Posterior vena cava (tissue), 2 donors: Measurements from ENCODE around the gene ZNF134. TPM values are rescaled to one million over a fixed set of nuclear protein-coding genes. Genes with fewer than 3 reads are reported as not detected.
A peak's percentile ranks its signal among the peaks of the same experiment; 100 is the strongest.

Source experiments
- DNase-seq: peaks from one replicate; pipeline ENCODE4 v3.0.0-alpha.2; 2020; ENCODE audit warnings: low spot score
- intact Hi-C, 2 donors: fragments of 100-400 bp; cut with DNase I; formaldehyde crosslinking; loops; one replicate each; pipeline versions ENCODE4 v1.14.1 to v1.14.2; 2022 to 2023
- total RNA-seq, 2 donors: library from RNA; stranded (reverse); fragmentation: NEBNext Ultra II Directional; extraction: Animal tissue kit (Norgen Biotek cat#: 25700); gene quantifications; one replicate each; pipeline ENCODE4 v1.2.1, GENCODE V29; 2021
- donor health status: DM: yes; HTN: yes; CAD: no.
- donor health status: DM: yes; HTN: yes; CAD: no.

ZNF134 gene
- total RNA-seq, 2 donors from 2014 or later = 14.9 to 18.0 TPM

DNA sequence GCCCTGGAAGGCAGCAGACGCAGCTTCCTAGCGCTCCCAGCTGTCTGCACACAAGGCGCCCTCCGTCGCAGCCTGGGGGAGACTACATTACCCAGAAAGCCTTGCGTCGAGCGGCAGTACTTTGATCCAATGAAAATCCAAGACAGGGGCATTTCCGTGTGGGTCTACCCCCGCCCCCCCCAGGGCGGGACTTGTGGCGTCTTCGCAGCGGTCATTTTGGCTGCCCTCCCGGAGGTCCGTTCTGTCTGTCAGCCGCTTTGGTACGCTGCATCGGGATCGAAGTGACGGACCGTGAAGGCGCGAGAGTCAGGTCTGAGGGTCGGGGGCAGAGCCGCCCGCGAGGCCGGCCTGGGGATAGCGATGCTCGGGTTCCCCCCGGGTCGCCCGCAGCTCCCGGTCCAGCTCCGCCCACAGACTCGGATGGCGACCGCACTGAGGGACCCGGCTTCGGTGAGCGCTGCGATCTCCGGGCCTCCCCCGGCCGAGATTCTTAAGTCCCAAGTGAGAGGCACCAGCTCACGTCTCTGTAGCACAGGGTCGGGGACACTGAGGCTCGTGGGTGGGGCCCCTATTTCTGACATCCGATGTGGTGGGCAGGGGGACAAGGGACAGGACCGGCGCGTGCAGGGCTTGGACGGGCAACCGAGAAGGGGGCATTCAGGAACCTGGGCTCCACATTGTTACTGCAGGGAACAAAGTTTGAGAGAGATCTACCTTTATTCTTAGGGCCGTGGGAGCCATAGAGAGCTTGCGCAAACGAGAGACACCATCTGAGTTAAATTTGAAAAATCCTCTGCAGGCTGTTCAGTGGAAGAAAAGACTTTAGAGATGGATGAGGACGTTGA, 19.2 kb downstream of the ZNF134 start, which contains the start of gene ZNF211:
Gene ZNF211, plus strand, starts transcription at position 182 of the 845 bp plus-strand sequence. Its CDS starts 179 bp downstream, at position 361.
- intact Hi-C loops = no loop called here
- peak; percentile 96 for DNase-seq

DNA sequence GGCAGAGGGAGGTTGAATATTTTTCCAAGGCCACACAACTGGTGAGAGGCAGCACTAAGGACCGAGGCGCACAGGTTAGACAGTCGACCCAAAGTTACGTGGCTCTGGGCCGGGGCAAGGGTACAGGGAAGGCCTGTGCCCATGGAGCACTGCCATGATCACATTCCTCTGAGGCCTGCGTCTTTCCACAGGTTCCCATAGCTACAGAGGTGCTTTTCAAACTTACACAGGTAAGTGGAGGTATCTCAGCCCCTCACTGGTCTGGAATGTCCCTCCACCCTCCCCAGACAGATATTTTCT, 19.7 kb downstream of the ZNF134 start:
- intact Hi-C loops = no loop called here
- DNase-seq = no peak

DNA sequence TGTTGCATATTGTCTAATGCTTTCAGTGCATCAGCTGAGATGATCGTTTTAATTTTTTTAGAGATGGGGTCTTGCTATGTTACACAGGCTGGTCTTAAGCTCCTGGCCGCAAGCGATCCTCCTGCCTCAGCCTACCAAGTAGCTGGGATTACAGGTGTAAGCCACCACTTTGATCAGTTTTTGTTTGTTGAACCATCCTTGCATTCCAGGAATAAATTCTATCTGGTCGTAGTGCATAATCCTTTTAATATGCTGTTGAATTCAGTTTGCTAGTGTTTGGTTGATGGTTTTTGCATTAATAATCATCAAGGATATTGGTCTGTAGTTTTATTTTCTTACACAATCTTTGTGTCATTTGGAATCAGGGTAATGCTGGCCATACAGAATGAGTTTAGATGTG, 23.3 kb downstream of the ZNF134 start:
- no peak for DNase-seq

DNA sequence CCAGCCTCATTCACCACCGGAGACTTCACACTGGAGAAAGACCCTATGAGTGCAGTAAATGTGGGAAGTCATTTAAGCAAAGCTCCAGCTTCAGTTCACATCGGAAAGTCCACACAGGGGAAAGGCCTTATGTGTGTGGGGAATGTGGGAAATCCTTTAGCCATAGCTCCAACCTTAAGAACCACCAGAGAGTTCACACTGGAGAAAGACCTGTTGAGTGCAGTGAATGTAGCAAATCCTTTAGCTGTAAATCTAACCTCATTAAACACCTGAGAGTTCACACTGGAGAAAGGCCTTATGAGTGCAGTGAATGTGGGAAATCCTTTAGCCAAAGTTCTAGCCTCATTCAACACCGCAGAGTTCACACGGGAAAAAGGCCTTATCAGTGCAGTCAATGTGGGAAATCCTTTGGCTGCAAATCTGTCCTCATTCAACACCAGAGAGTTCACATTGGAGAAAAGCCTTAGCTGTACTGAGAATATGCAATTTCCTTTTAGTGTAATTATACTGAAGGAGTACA, 27.7 kb downstream of the ZNF134 start:
- no peak for DNase-seq
- intact Hi-C loops = no loop called here

More for the DNA sequence above, 23.3 kb downstream of the ZNF134 start:
- intact Hi-C loops = no loop called here

DNA sequence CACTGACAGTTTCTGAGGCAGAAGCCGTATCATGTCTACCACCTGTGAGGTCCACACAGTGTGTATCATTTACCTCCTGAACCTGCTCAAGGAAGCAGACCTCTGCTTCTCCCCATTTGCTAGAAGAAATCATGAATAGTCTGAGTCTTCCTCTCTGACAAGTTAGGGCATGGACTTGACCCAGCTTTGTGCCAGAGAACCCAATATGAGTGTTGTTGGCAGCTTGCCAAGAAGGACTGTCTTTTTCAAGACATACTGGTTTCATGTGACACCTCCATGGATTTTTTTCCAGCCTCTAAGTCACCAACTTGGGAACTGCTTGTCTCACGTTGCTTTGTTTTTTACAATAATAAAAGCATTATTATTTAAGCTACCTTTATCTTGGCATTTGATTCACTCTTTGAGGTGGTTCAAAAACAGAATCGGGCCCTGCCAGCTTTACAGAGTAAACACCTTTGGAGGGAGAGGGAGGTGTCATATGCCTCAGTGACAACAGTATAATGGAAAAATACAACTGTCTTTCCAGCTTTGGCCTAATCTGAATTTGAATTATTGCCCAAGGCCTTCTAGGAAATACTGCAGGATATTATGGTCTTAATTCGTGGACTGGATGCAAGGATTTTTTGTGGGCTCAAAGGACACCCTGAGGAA, 28.5 kb downstream of the ZNF134 start:
- intact Hi-C loops = no loop called here

DNA sequence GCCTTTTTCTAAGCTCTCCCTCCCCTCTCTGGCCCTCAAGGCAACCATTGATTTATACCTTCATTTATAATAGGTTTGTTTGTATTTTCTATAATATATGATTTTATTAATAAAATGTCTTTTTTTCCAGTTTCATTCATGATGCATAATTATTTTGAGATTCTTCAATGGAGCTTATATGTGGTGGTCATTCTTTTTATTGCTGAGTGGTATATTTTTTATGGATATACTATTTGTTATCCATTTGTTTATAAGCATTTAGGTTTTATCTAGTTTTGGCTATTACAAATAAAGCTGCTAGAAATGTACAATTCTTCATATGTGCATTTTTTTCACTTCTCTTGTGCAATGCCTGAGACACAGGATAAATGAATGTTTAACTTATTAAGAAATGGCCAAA, 29.7 kb downstream of the ZNF134 start:
- intact Hi-C loops = no loop called here
- no peak for DNase-seq

More for the DNA sequence above, 28.5 kb downstream of the ZNF134 start:
- DNase-seq = no peak

DNA sequence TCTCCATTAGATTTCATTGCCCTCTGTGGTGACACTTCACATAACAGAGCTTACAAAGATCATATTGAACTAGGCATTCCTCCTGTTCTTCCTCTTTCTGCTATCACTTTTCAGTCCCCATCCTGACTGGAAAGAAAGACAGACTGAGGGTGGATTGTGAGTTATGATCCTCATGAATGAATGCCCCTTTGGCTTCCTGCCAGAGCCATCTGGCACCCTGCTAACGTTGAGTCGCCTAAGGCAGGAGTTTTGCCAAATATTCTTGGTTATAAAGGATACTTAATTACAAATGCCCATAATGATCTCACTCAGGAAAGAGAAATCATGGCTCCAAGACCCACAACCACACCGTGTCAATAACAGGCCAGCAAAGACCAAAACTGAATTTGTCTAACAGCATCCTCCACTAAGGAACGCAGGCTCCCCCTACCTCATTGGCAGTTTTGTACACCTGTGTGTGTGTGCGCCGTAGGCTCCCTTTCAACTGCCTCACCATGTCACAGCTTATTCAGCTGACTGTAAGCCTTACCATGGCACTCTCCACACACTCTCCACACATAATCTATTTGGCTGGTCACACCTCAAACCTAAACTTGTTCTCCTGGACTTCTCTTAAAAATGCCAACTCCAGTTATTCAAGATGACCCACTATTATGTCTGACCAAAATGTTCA, 34.4 kb downstream of the ZNF134 start:
- intact Hi-C loops = no loop called here
- no peak for DNase-seq

DNA sequence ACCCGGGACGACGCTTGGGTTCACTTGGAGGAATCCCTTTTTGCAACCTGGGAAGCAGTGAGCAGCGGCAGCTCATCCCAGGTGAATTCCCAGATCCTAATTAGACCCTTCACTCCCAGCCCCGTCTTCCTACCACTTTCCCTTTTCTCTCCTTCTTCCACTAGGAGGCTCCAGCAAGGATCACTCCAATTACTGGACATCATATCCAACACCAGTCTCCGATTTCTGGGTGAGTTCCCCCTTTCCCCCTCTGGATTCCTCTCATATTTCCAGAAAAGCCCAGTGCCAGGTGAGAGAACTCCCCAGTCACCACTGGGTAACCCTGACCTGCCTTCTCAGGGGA, 37.6 kb downstream of the ZNF134 start:
- intact Hi-C loops = no loop called here
- no peak for DNase-seq

DNA sequence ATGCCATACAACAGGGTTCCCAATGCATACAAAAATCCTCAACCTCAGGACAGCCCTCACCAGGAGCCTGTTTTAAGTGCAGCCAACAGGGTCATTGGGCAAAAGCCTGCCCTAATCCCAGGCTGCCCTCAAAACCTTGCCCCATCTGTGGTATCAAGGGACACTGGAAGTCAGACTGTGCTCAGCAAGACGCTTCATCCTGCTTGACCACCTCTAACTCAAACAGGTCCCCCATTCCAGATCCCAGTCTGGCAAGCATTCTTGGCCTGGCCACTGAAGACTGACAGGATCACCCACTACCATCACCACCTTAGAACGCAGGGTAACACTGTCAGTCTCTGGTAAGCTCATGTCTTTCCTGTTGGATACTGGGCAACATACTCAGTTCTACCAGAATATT, 39.6 kb downstream of the ZNF134 start:
- DNase-seq = no peak

DNA sequence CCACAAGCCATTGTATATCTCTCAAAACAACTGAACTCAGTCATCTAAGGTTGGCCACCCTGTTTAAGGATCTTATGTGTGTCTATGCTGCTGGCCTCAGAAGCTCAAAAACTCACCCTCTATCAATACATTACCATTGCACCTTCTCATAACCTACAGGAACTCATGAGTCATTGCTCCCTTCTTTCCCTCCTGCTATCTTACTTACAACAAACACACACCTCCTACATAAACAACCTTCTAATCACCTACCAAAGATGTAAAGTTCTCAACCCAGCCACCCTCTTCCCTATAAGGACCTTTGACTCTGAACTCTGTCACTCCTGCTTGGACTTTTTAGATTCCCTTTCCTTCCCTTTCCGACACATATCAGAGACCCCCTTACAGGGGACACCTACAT, 41.4 kb downstream of the ZNF134 start:
- intact Hi-C loops = no loop called here
- DNase-seq = no peak

More for the DNA sequence above, 39.6 kb downstream of the ZNF134 start:
- intact Hi-C loops = no loop called here

DNA sequence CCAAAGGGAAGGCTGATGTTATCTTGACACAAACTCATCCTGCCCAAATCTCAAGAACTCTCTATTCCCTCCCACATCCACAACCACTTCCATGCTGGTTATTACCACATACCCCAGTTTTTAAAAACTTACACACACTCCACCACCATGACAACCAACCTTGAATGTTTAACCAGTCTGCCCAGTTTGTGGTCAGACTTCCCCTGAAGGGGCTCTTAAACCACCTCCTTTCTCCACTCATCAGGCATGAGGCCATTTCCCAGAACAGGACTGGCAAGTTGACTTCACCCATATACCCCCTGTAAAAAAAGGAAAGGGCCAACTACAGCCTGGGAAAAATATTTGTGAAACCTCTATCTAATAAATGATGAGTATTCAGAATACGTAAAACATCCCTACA, 42.3 kb downstream of the ZNF134 start:
- DNase-seq = no peak
- intact Hi-C loops = no loop called here

DNA sequence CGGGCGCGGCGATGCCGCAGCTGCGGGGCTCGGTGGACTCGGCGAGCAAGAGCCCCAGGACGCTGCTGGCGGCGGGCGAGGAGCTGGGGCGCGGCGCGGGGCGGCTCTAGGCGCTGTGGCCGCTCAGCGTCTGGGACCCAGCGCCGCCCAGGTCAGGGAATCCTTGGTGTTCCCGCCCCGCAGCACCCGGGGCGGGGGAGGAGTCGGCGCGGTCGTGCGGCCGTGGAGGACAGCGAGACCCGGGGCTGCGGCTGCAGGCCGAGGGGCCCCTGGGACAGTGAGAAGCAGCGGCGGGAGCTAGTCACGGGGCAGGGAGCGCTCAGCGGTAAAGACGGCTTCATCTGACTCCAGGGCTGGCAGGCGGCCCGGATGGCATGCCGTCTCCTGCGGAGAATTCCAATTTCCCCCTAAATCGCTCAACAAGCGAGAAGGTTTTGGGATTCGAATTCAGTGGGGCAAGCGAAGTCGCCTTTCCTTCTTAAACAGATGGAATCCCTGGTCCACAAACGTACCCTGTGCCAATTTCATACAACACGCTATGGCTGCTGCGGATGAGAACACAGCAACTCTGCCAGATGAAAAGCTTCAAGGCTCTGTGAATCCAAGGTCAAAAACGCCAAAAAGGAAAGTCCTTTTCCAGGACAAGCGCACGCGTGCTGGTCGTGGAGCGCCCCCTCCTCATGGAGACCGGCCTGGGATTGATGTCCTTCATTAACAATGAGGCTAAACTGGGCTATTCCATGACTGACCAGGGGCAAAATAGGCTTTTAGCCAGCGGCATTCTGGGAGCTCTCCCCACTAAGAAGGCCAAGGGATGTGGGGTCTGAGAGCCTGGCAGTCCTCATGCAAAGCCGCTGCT, 50.5 kb downstream of the ZNF134 start:
- intact Hi-C loops = no loop called here

DNA sequence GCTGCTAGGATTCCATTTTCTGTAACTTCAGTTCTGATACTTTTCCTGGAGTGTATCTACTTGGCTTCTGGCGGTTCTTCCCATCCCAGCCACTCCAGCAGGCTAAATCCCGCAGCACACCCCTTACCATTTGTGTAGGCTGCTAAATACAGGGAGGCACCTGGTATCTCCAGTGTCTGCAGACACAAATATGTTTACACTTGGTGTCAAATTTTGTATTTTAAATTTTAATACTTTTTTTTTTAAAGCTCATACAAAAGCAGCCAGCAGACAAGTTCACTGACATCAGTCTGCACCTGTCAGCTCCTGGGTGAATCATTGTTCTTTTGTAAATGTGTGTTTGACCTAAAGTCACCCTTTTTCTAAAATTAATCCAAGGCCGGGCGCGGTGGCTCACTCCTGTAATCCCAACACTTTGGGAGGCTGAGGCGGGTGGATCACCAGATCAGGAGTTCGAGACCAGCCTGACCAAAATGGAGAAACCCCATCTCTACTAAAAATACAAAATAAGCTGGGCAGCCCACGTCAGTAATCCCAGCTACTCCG, 51.3 kb downstream of the ZNF134 start:
- intact Hi-C loops = no loop called here
- DNase-seq = no peak

More for the DNA sequence above, 50.5 kb downstream of the ZNF134 start:
- DNase-seq = peak; percentile 81

DNA sequence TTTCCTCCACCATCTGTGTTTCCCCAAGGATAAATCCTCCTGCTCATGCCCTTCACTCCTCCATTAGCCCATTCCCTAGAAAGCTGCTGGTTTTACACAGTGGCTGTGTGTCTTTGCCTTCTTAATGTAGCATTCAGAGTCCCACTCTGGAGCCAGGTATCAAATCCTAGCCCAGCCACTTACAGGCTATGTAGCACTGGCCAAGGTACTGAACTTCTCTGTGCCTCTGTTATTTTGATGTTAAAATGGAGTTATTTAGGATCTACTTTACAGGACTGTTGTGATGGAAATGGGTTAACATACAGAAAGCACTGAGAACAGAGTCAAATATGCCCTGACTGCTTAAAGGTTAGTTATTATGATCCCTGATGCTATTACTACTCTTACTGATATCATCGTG, 53.2 kb downstream of the ZNF134 start:
- DNase-seq = no peak
- intact Hi-C loops = no loop called here

DNA sequence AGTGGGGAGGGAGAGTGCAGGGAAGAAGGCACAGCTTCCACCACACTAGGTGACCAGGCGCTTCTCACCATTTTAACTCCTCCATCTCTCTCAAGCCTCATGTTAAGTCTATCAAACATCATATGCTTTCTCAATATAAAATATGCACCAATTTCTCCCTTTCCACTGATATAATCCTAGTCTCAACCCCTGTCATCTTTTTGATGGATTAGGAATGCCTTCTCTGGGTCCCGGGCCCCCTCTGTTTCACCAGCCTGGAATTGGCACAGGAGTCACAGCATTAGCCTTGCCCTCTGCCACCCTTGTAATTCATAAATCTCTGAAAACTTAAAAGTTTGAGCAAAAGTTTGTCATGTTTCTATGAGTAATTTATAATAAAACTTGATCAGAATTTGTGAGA, 54.6 kb downstream of the ZNF134 start, which contains the start of gene ZSCAN4:
Gene ZSCAN4, plus strand, starts transcription at position 301 of the 400 bp plus-strand sequence. CDS start 7,211 bp downstream, outside the sequence.
- no peak for DNase-seq
- intact Hi-C loops = no loop called here

DNA sequence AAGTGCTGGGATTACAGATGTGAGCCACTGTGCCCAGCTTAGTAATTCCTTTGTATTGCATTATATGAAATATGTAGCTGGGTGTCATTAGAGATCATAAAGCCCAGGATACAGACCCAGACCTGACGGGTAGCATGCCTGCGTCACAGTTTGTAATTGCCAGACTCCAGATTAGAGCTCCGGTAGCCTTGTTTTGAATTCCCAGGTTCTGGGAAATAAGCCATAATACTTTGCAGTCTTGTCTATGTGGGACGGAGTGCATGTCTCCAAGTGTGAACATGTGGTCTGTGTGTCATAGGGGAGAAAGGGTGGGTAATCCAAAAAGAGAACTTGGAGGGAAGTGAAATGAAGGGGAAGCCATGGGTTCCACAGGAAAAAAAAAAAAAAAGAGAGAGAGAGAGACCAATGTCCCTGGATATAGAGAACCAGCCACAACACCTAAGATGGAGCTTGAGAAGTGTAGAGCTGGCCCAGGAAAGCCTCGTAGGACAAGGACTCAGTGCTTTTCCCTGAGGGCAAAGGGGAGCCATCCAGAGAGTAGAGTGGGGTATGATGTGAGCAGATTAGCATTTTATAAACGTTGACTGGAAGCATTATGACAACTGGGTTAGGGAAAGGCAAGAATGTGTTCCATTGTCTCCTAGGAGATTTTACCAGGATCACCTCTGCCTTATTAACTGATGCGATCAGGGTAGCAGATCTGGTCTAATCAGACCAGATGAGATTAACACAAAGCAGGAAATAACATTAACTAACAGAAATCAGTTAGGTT, 57.3 kb downstream of the ZNF134 start:
- intact Hi-C loops = no loop called here
- no peak for DNase-seq

DNA sequence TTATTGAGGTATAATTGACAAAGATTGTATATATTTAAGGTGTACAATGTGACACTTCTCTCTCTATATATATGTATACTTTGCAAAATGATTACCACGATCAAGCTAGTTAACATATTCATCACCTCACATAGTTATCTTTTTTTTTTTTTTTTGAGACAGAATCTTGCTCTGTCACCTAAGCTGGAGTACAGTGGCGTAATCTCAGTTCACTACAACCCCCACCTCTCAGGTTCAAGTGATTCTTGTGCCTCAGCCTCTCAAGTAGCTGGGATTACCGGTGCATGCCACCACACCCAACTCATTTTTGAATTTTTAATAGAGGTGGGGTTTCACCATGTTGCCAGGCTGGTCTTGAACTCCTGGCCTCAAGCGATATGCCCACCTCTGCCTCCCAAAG, 58.4 kb downstream of the ZNF134 start:
- intact Hi-C loops = loop anchor here in 1 of 2 donors (1.0 kb wide), 1 partner anchor 37 kb away; the partner anchor contains the start of gene ZNF154
- no peak for DNase-seq
